Stimulated activated CD4-positive, alpha-beta T cell treated with anti-CD3 and anti-CD28 coated beads, Interleukin-12 subunit alpha, Interleukin-12 subunit beta, amount 100 ng/mL, for 4 hours (primary cell): ENCODE results near the gene CCDC97.
A peak's percentile ranks its signal among the peaks of the same experiment; 100 is the strongest.
"Not testable (repeated sequence)": the region's sequence is repeated elsewhere in the genome, so short reads cannot be mapped to it uniquely, and the experiment has no call there.

Source experiments
- DNase-seq: peaks from one replicate; pipeline ENCODE4 v3.0.0-alpha.2; 2020

The CCDC97 gene

DNA sequence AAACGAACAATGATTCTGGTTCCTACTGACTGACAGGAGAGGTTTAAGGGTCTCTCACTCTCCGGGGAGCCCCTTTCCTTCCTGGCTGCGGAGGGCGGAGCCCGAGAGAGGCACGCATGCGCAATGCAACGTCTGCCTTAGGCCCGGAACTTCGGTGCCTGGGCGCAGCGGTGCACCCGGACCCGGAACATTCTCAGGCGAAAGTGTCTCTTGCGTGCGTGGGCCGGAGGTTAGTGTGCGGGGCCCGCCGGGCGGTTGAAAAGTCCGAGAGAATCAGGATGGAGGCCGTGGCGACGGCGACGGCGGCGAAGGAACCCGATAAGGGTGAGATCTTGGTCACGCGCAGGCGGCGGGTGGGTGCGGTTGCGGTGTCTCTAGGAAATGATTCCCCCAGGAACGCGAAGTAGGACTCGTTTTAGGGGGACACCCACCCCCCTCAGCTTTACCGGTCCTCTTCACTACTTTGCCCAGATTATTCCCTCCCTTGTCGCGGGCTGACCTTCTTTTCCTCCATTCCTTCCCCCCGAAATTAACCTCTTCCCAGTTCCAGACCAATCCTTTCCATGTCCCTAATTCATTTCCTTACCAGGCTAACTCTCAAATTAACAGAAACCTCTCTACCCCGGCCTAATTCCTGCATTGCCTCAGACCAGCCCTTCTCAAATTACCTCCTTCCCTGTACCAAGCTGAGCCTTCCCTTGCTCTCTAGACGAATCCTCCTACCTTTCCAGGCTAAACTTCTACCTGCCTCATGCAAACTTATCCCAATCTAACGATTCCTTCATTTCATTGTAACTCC is at the start of gene CCDC97:
TSS of gene CCDC97 (plus strand) at position 140 of the 799 bp plus-strand sequence. CDS start at position 279, 139 bp downstream.
- DNase-seq, result peak; percentile 86

DNA sequence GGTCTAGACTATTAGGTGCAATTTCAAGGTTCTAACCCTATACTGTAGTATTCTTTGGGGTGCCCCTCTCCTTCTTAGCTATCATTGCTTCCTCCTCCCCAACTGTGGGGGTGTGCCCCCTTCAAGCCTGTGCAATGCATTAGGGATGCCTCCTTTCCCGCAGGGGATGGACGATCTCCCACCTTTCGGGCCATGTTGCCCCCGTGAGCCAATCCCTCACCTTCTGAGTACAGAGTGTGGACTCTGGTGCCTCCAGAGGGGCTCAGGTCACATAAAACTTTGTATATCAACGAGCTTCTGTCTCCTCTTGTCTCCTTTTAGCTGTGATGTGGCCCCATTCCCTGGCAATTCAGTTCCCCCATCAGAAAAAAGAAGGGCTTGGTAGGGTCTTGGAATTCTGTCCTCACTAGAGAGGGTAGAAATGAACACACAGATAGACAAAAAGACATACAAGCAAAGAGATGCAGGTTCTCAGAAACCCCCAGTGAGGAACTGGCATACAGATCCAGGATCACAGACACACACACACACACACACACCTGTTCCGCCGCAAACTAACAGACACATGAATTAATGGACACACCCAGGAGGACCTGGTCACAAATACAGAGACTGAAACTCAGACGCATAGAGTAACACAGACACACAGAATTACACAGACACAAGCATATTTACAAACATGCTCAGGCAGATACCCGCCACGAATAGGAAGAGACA is 48.3 kb upstream of the CCDC97 start:
- DNase-seq, result no peak

DNA sequence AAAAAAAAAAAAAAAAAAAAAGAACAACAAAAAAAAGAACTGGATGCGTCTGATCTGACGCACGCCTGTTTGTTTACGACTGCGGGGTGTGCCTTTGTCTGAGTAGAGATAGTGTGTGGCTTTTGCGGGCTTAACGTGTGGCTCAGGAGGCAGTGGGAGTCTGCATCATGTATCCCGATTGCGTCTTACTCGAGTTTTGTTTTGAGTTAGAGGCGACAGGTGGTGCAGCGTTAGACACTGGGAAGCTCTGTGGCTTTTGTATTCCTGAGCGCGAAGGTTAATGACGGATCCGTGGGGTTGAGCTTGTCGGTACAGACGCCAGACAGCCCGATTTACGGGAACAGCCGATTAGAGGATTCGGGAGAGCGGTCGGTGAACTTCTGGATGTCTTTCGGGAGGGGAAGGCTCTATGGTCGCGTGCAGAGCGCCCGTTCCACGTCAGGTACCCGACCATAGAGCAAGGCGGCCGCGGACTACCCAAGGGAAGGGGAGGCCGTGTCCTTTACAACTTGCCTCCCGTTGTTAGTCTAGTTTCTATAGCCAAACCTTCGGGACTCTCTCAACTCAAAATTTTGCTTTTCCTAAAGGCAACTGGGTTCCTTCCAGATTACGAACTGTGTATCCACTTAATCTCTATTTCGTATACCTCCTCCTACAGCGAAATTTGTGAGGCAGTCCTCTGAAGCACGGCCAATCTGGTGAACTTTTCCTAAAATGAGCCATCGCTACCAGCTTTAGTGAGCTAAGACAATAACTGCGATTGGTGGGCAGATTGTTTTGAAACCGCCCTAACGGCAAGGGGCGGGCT is 46.7 kb upstream of the CCDC97 start:
- DNase-seq, result peak; percentile 63

DNA sequence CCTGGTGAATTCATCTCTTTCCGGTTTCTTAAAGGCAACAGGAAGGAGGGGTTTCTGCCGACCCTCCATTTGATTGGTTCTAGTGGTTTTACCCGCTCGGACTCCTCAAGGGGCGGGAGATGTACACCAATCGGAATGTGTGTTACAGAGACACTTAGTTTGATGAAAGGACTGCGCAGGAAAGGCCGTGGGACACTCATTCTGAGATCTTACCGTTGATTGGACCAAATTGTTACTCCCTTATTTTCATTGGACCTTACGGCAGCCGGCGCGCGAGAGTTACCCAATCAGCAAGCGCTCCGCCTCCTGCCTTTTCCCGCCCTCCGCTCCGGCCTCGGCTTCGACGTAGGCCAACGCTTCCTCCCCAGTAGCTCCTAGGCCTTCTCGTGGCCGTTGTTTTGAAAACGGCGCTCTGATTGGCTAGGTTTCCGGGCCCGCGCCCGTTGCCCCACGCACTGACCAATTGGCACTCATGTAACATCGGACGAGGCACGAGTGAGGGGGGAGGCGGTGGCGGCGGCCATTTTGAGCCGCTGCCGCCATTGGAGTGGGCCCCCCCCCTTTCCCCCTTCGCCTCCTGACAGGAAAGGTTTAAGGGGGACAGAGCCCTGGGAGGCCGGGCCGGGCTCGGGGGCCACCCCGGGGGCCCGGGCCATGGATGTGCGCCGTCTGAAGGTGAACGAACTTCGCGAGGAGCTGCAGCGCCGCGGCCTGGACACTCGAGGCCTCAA is 46.0 kb upstream of the CCDC97 start, which contains the start of gene HNRNPUL1:
TSS of gene HNRNPUL1 (plus strand) at position 523 of the 731 bp plus-strand sequence. CDS start at position 655, 132 bp downstream.
- peak; percentile 98 for DNase-seq

DNA sequence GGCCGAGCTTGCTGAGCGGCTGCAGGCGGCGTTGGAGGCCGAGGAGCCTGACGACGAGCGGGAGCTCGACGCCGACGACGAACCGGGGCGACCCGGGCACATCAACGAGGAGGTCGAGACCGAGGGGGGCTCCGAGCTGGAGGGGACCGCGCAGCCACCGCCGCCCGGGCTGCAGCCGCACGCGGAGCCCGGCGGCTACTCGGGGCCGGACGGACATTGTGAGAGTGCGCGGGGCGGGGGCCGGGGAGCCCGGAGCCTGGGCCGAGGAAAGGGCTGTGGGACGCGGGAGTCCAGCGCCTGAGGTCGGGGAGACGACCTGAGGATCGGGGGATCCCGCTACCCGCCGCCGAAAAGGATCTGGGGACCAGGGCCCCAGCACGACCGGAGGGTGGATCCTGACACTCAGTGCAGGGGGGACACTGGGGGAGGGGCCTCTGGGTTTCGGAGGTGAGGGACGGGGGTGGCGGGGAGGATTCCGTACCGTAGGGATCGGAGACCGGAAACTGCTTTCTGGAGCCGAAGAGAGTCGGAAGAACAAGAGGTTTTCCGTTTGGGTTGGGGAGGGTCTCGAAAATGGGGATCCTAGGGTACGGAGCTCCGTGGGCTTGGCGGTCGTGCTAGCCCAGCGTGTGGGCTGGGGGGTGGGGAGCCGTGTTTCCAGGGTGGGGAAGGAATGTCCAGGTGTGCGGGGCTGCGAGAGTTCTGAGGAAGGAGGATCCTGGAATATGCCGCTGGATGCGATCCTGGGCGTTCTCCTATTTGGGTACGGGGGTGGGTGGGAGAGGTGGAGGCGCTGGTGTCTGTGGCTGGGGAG is 45.2 kb upstream of the CCDC97 start:
- peak; percentile 71 for DNase-seq

DNA sequence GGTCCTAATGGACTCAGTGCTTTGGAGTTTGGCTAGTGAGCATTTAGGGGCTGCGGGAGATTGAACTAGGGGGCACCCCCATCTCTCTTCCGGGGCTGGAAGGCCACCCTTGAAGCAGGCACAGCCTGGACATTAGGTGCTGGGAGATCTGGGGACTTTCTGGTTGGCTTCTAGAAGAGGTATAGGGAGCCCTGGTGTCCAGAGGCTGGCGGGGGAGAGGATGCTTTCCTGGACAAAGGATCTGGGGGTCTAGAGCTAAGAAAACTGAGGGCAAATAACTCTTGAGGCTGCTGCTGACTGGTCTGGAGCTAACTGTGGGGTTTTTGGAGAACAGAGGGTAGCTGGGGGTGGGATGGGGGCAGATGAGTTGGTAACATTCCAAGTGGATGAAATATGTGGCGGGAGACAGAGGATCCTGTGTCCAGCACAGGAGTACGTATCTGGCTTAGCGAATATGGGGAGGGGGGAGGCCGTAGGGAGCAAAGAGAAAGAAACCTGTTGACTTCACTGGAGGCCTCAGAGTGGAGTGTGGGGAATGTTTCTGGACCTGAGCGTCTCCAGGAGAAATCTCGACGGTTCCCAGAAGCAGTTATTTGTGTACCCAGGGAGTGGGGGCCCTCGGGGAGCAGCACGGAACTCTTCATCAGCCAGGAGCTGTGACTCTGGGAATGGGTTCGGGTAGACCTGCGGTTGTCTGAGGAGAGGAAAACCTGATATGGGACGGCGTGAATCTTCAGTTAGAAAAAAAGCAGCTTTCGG is 44.4 kb upstream of the CCDC97 start:
- peak; percentile 3 for DNase-seq

DNA sequence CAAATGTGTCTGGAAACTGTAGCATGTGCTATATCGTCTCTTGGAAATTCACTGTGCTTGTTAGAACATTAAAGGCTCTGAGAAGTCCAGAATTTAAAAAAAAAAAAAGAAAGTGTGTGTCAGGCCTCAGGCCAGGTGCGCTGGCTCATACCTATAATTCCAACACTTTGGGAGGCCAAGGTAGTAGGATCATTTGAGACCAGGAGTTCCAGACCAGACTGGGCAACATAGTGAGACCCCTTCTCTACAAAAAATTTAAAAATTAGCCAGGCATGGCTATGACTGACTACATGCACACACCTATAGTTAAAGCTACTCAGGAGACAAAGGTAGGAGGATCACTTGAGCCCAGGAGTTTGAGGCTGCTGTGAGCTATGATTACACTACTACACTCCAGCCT is 40.9 kb upstream of the CCDC97 start:
- no peak for DNase-seq

DNA sequence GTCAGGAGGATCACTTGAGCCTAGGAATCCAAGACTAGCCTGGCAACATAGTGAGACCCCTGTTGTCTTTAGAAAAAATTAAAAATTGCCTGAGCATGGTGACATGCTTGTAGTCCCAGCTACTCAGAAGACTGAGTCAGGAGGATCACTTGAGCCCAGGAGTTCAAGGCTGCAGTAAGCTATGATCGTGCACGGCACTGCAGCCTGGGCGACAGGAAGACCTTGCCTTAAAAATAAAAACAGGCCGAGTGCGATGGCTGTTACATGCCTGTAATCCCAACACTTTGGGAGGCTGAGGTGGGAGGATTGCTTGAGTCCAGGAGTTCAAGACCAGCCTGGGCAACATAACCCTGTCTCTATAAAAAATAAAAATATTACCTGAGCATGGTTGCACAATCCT is 40.4 kb upstream of the CCDC97 start:
- no peak for DNase-seq

DNA sequence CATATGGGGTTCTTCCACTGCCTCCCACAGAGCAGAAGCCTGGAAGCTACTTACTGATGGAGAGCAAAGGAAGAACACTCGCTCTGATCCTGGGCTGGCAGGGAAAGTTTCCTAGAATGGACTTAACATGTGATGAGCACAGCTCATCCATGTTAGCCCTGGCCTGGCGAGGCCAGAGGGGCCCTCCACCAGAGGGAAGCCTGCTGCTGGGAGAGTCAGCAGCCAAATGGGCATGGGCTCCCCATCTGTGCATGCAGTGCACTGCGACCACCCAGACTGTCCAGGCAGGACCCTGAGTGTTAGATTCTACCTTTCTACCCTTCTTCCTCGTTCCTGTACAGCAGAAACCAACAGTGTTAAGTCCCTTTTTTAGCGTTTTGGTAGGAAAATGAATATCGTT is 36.9 kb upstream of the CCDC97 start:
- DNase-seq, result no peak

DNA sequence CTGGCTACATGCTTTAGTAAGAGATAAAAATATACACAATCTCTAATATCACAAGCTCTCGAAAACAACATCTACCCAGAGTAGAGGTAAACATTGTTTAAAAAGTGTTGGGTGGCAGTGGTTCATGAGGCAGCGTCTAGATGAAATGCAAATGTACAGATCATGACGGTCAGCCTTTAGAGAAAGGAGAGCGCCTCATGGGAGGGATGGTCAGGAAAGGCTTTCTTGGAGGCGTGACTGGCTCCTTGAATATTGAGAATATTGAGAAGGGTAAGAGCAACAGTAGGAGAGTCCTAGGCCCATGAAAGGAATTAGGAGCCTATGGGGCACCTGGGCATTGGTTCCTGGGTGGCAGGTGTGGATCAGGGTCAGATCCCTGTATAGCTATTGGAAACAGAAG is 35.2 kb upstream of the CCDC97 start:
- no peak for DNase-seq

DNA sequence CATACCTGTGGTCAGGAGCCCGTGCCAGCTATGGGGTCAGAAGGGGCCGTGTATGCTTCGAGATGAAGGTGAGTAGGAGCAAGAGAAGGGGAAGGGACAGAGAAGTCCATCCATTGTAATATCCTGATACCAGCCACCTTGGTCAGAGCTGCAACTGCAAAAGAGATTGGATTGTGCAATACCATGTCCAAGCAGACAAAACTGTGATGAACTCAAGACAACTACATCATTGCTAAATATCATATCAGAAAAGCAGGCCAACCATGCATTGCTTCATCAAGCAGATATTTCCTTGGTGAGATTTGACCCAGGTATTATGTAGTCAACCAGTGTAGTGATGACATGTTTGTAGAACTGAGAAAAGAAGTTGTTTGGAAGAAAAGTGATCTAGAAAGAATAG is 33.7 kb upstream of the CCDC97 start:
- no peak for DNase-seq

DNA sequence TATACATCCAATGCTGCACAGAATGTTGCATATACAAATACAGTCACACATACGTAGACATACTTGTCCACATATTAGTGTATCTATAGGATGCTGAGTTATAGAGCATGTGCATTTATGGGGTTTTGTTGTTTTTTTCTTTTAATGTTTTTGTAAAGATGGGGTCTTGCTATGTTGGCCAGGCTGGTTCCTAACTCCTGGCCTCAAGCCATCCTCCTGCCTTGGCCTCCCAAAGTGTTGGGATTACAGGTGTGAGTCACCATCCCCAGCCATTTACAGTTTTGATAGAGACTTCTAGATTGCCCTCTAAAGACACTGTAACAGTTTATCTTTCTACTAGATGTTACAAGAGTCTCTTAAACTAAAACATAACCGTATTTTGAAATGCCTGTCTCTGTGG is 31.5 kb upstream of the CCDC97 start:
- no peak for DNase-seq

DNA sequence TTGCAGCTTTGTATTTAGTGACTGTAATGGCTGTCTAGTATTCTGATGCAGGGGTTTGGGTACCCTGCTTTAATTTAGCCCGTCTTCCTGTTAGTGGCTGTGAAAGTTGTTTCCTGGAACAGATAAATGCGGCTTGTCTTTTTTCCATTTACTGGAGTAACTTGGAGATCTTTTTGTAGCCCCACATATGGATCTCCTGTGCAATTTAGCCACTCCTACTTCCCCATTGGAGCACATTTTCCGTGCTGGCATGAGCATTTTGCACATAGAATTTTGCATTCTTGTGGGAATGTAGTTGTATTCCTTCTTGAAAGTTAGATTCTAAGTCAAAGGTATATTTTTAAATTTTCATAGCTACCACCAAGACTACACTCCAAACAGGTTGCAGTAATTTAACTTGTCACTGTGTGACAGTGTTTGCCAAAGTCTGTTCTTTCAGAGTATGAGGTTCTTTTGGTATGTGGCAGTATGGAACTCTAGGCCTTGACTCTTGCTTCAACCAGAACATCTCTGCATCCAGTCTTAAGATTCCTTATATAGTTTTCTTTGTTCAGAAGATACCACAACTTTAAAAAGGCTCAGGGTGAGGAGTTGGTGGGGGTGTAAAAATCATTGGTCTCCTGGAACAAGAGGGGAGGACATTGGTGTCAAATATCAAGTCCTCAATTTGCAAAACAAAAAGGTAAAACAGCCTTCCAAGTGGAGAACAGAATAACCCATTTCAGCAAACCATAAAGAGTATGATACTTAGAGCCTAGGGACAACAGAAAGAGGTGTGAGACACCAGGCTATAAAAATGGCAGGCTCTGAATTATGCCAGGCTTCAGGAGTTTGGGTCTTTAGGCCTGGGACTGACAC is 21.1 kb upstream of the CCDC97 start:
- no peak for DNase-seq

DNA sequence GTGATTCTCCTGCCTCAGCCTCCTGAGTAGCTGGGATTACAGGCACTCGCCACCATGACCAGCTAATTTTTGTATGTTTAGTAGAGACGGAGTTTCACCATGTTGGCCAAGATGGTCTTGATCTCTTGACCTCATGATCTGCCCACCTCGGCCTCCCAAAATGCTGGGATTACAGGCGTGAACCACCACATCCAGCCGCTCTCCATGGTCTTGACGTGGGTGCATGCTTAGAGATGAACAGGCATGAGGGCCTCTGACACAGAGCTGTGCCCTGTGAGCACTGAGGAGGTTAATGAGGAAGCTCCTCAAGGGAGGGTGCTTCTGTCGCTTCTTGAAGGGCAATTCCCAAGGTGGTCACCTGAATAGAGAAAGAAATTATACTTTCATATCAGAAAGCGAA is 20.2 kb upstream of the CCDC97 start:
- DNase-seq, result not testable (repeated sequence)

DNA sequence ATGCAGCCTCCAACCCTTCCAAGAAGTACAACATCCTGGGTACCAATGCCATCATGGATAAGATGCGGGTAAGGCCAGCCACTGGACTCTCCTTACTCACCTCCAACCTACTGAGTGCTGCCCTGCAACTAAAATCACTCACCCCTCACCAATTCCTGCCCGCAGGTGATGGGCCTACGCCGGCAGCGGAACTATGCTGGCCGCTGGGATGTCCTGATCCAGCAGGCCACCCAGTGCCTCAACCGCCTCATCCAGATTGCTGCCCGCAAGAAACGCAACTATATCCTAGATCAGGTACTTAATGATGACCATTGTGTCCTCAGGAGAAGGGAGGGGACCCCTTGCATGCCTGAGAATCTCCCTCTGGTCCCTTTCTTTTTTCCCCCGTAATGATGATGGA is 15.6 kb upstream of the CCDC97 start:
- no peak for DNase-seq

DNA sequence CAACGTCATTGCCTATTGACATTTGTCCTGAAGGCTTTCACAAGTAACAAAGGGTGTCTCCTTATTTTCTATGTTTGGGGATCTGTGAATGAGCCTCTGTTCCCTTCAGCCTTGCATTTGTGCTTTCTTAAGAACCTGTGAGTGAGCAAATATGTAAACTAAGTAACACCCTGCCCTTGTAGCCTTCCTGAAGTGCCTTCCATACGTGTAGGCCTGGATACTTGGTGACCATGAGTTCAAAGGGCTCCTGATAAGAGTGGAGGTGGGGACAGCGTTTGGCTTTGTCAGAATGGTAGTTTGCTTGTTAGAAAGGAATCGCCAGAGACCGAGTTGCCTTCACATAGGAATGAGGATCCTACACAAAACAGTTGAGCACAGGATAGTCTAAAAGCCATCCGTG is 14.5 kb upstream of the CCDC97 start:
- DNase-seq, result no peak

DNA sequence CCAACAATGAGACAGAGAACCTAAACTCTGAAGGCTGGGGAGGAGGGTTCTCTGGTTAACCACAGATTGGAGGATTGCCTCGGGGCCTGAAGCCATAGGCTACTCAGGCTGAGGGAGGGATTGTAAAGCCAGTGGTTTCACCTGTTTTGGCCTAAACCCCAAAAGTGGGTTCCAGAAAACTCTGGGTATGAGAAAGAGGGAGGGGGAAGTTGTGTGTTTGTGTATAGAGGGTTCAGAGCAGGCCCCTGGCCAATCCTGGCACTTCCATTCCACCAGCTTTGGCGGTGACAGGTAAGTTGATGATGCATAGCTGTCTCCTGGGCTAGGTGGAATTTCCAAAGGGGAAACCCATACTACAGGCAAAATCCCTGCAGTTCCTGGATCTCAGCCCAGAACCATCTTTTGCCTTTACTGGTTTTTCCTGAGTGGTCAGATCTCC is 13.5 kb upstream of the CCDC97 start:
- no peak for DNase-seq

DNA sequence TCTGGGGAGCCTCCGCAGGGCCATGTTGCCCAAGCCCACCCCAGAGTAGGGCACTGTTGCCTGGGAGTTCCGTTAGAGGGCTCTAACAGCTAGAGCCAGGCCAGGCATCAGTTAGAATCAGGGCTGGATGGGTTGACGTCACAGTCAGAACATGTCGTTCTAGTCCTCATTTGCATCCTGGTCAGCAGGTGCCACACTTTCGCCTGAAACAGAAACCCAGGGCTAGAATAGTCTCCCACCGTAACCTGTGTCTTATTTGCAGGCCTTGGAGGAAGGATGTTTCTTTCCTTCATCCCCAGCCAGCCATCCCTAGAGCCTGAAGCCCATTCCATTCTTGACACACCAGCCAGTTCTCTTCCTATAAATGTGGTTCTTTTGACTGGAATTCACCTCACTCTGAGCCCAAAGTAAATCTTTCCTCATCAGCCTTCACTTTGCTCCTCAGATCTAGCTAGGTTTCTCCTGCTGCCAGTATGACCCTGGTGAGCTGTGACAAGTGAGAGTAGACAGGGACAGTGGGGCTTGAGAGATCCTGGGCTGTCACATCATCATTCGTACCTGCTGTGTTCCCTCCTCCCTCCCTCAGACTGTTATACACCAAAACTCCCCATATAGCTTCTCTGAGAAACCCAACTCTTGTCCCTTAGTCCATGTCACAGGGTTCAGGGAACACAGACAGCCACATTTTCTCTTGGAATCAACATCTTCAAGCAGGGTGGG is 12.2 kb upstream of the CCDC97 start:
- DNase-seq, result no peak

DNA sequence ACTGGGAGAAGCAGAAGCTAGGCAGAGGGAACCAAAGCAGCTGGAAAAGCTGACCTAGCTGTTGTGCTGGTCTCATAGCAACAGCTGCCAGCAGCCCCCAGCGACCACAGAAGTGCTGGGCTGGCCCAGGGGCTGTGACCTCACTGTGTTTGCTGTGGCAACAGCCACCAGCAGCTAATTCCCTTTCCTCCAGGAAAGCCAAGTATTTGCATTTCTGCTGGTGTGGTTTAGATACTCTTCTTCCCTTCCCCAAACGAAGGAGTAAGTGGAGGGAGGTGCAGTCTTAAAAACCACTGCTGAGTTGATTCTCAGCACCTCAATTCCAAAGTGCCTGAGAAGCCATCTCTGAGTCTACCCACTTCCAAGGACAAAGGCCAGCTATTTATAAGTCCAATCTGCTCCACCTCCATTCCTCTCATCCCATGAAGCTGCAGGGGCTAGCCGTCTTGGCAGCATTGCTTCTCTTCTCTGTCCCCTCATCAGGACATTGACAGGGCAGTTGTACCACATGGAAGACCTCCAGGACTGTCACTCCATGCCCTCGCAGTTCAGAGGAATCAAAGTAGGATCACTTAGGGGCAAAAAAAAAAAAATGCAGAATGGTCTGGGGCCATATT is 11.5 kb upstream of the CCDC97 start:
- no peak for DNase-seq
